Liver (tissue), 9 donors: ENCODE results near the gene AP3B1. TPM values are rescaled to one million over a fixed set of nuclear protein-coding genes. Genes with fewer than 3 reads are reported as not detected.

Source experiments
- DNase-seq: peaks from one replicate; pipeline ENCODE4 v3.0.0-alpha.2; 2017; ENCODE audit warnings: low spot score
- H3K27ac ChIP-seq, 2 donors: one replicate each; pipeline ENCODE4 v1.7.0; 2013; ENCODE audit warnings: inconsistent platforms in 2 of 2, low read length in 2 of 2, control low read depth in 1 of 2, low read depth in 1 of 2, mild to moderate bottlenecking in 1 of 2
- H3K27me3 ChIP-seq, 4 donors: one replicate each; pipeline versions ENCODE4 v1.6.1 to v1.7.0; 2013; ENCODE audit warnings: low read length in 3 of 4, inconsistent platforms in 1 of 4, mild to moderate bottlenecking in 1 of 4, moderate library complexity in 1 of 4; ENCODE audit not compliant: control insufficient read depth in 4 of 4, insufficient read depth in 4 of 4
- H3K36me3 ChIP-seq, 4 donors: one replicate each; pipeline versions ENCODE4 v1.6.1 to v1.7.0; 2013; ENCODE audit warnings: low read length in 3 of 4, mild to moderate bottlenecking in 3 of 4, low read depth in 1 of 4, moderate library complexity in 1 of 4; ENCODE audit not compliant: control insufficient read depth in 4 of 4, insufficient read depth in 3 of 4
- H3K4me1 ChIP-seq, 4 donors: one replicate each; pipeline versions ENCODE4 v1.6.1 to v1.7.0; 2013; ENCODE audit warnings: low read length in 3 of 4, mild to moderate bottlenecking in 3 of 4, moderate library complexity in 1 of 4; ENCODE audit not compliant: control insufficient read depth in 4 of 4, insufficient read depth in 4 of 4
- H3K4me3 ChIP-seq, 3 donors: one replicate each; pipeline versions ENCODE4 v1.6.1 to v1.7.0; 2013; ENCODE audit warnings: low read length in 3 of 3, control low read depth in 1 of 3, low read depth in 1 of 3, mild to moderate bottlenecking in 1 of 3
- H3K9ac ChIP-seq, 2 donors: one replicate each; pipeline ENCODE4 v1.7.0; 2013; ENCODE audit warnings: low read length in 2 of 2, mild to moderate bottlenecking in 2 of 2, moderate library complexity in 2 of 2, control low read depth in 1 of 2, low read depth in 1 of 2
- H3K9me3 ChIP-seq, 4 donors: one replicate each; pipeline versions ENCODE4 v1.6.1 to v1.7.0; 2013; ENCODE audit warnings: low read length in 3 of 4; ENCODE audit not compliant: control insufficient read depth in 4 of 4
- EGR1 ChIP-seq, 2 donors: IDR thresholded peaks; 2 replicates each; pipeline ENCODE4 v1.6.1; 2016 to 2018; ENCODE audit warnings: antibody characterized with exemption in 2 of 2, low read depth in 2 of 2
- FOXA2 ChIP-seq: IDR thresholded peaks from 2 replicates; pipeline ENCODE4 v1.6.1; 2016; ENCODE audit warnings: antibody characterized with exemption
- GABPA ChIP-seq, 2 donors: IDR thresholded peaks in 1 of 2; conservative IDR thresholded peaks in 1 of 2; 2 replicates each; pipeline ENCODE4 v1.6.1; 2016; ENCODE audit warnings: antibody characterized with exemption in 2 of 2, mild to moderate bottlenecking in 1 of 2, moderate library complexity in 1 of 2
- HNF4A ChIP-seq, 2 donors: conservative IDR thresholded peaks; 2 replicates each; pipeline ENCODE4 v1.6.1; 2016; ENCODE audit warnings: antibody characterized with exemption in 2 of 2, mild to moderate bottlenecking in 2 of 2
- HNF4G ChIP-seq: IDR thresholded peaks from 2 replicates; pipeline ENCODE4 v1.6.1; 2016; ENCODE audit warnings: antibody characterized with exemption
- JUND ChIP-seq, 2 donors: IDR thresholded peaks; 2 replicates each; pipeline ENCODE4 v1.6.1; 2016; ENCODE audit warnings: antibody characterized with exemption in 2 of 2
- NR2F2 ChIP-seq: IDR thresholded peaks from 2 replicates; pipeline ENCODE4 v1.6.1; 2016; ENCODE audit warnings: antibody characterized with exemption
- RAD21 ChIP-seq, 2 donors: IDR thresholded peaks; 2 replicates each; pipeline ENCODE4 v1.6.1; 2016; ENCODE audit warnings: antibody characterized with exemption in 2 of 2, mild to moderate bottlenecking in 2 of 2
- RXRA ChIP-seq, 2 donors: IDR thresholded peaks; 2 replicates each; pipeline ENCODE4 v1.6.1; 2017 to 2018; ENCODE audit warnings: antibody characterized with exemption in 2 of 2, mild to moderate bottlenecking in 1 of 2
- SP1 ChIP-seq: IDR thresholded peaks from 2 replicates; pipeline ENCODE4 v1.6.1; 2018; ENCODE audit warnings: antibody characterized with exemption, mild to moderate bottlenecking
- TAF1 ChIP-seq: conservative IDR thresholded peaks from 2 replicates; pipeline ENCODE4 v1.6.1; 2016; ENCODE audit warnings: antibody characterized with exemption, mild to moderate bottlenecking
- YY1 ChIP-seq: IDR thresholded peaks from 2 replicates; pipeline ENCODE4 v1.6.1; 2016; ENCODE audit warnings: antibody characterized with exemption, mild to moderate bottlenecking
- WGBS: extraction: QIAGEN DNeasy Blood & Tissue Kit; methylation state at CpG from one replicate; pipeline ENCODE4 v1.1.7; 2013; 5-methylcytosine and 5-hydroxymethylcytosine counted together
- polyA plus RNA-seq, 2 donors: library from polyadenylated mRNA; stranded (reverse) in 1 of 2; unstranded in 1 of 2; fragments of 200-250 nt in 1 of 2; fragments of >200 nt in 1 of 2; fragmentation: Nextera tagmentation in 1 of 2; extraction: Ambion mirVana in 1 of 2; gene quantifications; one replicate each; pipeline versions ENCODE4 v1.2.1 to v1.2.3, GENCODE V29; 2013 to 2015
- total RNA-seq, 2 donors: library from RNA; depleted of rRNA; stranded (reverse); fragments of >200 nt; gene quantifications; one replicate each; pipeline ENCODE4 v1.2.3, GENCODE V29; 2014
- TF ChIP-seq, protein P1 (sequence below): IDR thresholded peaks from 2 replicates; pipeline ENCODE4 v1.6.1; 2016; ENCODE audit warnings: antibody characterized with exemption
- TF ChIP-seq, protein P2 (sequence below): IDR thresholded peaks from 2 replicates; pipeline ENCODE4 v1.6.1; 2016; ENCODE audit warnings: antibody characterized with exemption, mild to moderate bottlenecking
- TF ChIP-seq, protein P3 (sequence below): IDR thresholded peaks from 2 replicates; pipeline ENCODE4 v1.6.1; 2016; ENCODE audit warnings: antibody characterized with exemption
- TF ChIP-seq, protein P4 (sequence below): IDR thresholded peaks from 2 replicates; pipeline ENCODE4 v1.6.1; 2016; ENCODE audit warnings: antibody characterized with exemption
- TF ChIP-seq, protein P5 (sequence below): fragments of 150-350 bp; IDR thresholded peaks from 2 replicates; pipeline ENCODE4 v1.5.1; 2017; ENCODE audit warnings: improper control_type of control experiment, low read depth, low read length; ENCODE audit not compliant: missing input control
- donor health status: healthy.
- donor health status: healthy.
- donor health status: healthy.
- donor health status: healthy.
- donor health status: healthy.

Gene AP3B1
- total and polyA plus RNA-seq, 4 donors: 8.2 to 23.1 (median 14.4) TPM

DNA sequence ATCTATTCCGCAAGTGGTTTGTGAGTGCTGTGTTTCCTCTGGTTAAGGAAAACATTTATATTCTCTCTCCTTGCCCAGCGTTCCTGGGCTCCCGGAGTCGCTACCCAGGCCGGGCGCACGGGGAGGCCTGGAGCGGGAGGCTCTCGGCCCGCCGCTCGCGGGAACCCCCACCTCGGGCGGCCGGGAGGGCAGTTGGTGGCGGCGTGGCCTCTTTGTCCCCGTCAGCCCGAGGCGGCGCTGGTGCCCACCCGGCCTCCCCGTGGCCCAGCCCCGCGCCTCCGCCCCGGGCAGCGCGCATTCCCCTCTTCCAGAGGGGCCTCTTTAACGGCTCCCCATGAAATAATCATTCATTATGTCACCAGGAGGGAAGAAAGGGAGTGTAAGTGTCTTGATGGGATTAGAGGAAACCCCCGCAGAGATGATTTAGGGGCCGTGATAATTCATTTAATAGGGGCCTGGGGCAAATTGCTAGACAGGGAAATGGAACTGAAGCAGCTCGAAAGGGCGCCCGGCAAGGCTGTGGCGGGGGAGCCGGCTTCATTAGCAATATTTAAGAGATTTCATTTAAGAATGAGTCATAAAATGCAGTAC, 336.5 kb downstream of the AP3B1 start:
- TF ChIP-seq JUND (IDR thresholded peaks at IDR 0.05): no peak
- TF ChIP-seq HNF4A (conservative IDR thresholded peaks at IDR 0.05): no peak
- no peak for TF ChIP-seq FOXA2
- no peak for TF ChIP-seq RAD21 (IDR thresholded peaks at IDR 0.05)
- TF ChIP-seq RXRA (IDR thresholded peaks at IDR 0.05): no peak
- TF ChIP-seq YY1: no peak
- TF ChIP-seq, protein P1, sequence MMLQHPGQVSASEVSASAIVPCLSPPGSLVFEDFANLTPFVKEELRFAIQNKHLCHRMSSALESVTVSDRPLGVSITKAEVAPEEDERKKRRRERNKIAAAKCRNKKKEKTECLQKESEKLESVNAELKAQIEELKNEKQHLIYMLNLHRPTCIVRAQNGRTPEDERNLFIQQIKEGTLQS: no peak
- TF ChIP-seq, protein P2, sequence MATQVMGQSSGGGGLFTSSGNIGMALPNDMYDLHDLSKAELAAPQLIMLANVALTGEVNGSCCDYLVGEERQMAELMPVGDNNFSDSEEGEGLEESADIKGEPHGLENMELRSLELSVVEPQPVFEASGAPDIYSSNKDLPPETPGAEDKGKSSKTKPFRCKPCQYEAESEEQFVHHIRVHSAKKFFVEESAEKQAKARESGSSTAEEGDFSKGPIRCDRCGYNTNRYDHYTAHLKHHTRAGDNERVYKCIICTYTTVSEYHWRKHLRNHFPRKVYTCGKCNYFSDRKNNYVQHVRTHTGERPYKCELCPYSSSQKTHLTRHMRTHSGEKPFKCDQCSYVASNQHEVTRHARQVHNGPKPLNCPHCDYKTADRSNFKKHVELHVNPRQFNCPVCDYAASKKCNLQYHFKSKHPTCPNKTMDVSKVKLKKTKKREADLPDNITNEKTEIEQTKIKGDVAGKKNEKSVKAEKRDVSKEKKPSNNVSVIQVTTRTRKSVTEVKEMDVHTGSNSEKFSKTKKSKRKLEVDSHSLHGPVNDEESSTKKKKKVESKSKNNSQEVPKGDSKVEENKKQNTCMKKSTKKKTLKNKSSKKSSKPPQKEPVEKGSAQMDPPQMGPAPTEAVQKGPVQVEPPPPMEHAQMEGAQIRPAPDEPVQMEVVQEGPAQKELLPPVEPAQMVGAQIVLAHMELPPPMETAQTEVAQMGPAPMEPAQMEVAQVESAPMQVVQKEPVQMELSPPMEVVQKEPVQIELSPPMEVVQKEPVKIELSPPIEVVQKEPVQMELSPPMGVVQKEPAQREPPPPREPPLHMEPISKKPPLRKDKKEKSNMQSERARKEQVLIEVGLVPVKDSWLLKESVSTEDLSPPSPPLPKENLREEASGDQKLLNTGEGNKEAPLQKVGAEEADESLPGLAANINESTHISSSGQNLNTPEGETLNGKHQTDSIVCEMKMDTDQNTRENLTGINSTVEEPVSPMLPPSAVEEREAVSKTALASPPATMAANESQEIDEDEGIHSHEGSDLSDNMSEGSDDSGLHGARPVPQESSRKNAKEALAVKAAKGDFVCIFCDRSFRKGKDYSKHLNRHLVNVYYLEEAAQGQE: no peak
- no peak for TF ChIP-seq NR2F2
- no peak for TF ChIP-seq EGR1 (IDR thresholded peaks at IDR 0.05; ENCODE audit: low read depth in 2 of 2)
- TF ChIP-seq, protein P3, sequence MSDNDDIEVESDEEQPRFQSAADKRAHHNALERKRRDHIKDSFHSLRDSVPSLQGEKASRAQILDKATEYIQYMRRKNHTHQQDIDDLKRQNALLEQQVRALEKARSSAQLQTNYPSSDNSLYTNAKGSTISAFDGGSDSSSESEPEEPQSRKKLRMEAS: no peak
- TF ChIP-seq, protein P4, sequence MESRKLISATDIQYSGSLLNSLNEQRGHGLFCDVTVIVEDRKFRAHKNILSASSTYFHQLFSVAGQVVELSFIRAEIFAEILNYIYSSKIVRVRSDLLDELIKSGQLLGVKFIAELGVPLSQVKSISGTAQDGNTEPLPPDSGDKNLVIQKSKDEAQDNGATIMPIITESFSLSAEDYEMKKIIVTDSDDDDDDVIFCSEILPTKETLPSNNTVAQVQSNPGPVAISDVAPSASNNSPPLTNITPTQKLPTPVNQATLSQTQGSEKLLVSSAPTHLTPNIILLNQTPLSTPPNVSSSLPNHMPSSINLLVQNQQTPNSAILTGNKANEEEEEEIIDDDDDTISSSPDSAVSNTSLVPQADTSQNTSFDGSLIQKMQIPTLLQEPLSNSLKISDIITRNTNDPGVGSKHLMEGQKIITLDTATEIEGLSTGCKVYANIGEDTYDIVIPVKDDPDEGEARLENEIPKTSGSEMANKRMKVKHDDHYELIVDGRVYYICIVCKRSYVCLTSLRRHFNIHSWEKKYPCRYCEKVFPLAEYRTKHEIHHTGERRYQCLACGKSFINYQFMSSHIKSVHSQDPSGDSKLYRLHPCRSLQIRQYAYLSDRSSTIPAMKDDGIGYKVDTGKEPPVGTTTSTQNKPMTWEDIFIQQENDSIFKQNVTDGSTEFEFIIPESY: no peak
- TF ChIP-seq, protein P5, sequence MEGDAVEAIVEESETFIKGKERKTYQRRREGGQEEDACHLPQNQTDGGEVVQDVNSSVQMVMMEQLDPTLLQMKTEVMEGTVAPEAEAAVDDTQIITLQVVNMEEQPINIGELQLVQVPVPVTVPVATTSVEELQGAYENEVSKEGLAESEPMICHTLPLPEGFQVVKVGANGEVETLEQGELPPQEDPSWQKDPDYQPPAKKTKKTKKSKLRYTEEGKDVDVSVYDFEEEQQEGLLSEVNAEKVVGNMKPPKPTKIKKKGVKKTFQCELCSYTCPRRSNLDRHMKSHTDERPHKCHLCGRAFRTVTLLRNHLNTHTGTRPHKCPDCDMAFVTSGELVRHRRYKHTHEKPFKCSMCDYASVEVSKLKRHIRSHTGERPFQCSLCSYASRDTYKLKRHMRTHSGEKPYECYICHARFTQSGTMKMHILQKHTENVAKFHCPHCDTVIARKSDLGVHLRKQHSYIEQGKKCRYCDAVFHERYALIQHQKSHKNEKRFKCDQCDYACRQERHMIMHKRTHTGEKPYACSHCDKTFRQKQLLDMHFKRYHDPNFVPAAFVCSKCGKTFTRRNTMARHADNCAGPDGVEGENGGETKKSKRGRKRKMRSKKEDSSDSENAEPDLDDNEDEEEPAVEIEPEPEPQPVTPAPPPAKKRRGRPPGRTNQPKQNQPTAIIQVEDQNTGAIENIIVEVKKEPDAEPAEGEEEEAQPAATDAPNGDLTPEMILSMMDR: no peak
- TF ChIP-seq HNF4G: no peak
- TF ChIP-seq GABPA (IDR thresholded peaks at IDR 0.05 in 1 of 2, conservative IDR thresholded peaks at IDR 0.05 in 1 of 2): no peak
- TF ChIP-seq TAF1: no peak
- TF ChIP-seq SP1: no peak
- Histone ChIP-seq H3K9me3 (peaks cover 0 to 3% (median 0%) of the 10 kb centered on the region in 4 donors), H3K36me3 (no peaks in the 10 kb centered on the region), H3K9ac (no peak overlapping the region), H3K27ac (no peak overlapping the region), H3K4me1 (peaks cover 0 to 9% (median 0%) of the 10 kb centered on the region in 4 donors), H3K4me3 (peak overlapping the region in 1 of 3 donors; percentile 17), H3K27me3 (peaks cover 0 to 7% (median 4%) of the 10 kb centered on the region in 4 donors)
- WGBS: 14% methylated on average over 38 of the region's 38 CpGs
- DNase-seq: no peak
